Ascending aorta (tissue), 2 donors: Measurements from ENCODE around the gene CCNL2. TPM values are rescaled to one million over a fixed set of nuclear protein-coding genes. Genes with fewer than 3 reads are reported as not detected.

Experiments
- DNase-seq, 2 donors: peaks; one replicate each; pipeline ENCODE4 v3.0.0-alpha.2; 2019; ENCODE audit warnings: low spot score in 2 of 2
- H3K27ac ChIP-seq, 2 donors: fragments of 200-600 bp; sonication (generic); one replicate each; pipeline ENCODE4 v1.5.1; 2016 to 2017; ENCODE audit warnings: mild to moderate bottlenecking in 1 of 2
- H3K27me3 ChIP-seq: fragments of 200-600 bp; sonication (generic); one replicate; pipeline ENCODE4 v1.5.1; 2017
- H3K36me3 ChIP-seq, 2 donors: fragments of 200-600 bp; sonication (generic); one replicate each; pipeline ENCODE4 v1.5.1; 2016
- H3K4me1 ChIP-seq, 2 donors: fragments of 200-600 bp; sonication (generic); one replicate each; pipeline ENCODE4 v1.5.1; 2016 to 2017; ENCODE audit warnings: mild to moderate bottlenecking in 1 of 2
- H3K4me3 ChIP-seq, 2 donors: fragments of 200-600 bp; sonication (generic); one replicate each; pipeline ENCODE4 v1.5.1; 2016 to 2017; ENCODE audit warnings: mild to moderate bottlenecking in 1 of 2
- H3K9me3 ChIP-seq, 2 donors: fragments of 200-600 bp; sonication (generic); one replicate each; pipeline ENCODE4 v1.5.1; 2016
- CTCF ChIP-seq, 3 experiments: fragments of 200-600 bp in 2 of 3; fragments of 450-650 bp in 1 of 3; sonication (generic) in 2 of 3; IDR thresholded peaks; one replicate each; pipeline ENCODE4 v1.5.1; 2016 to 2019; ENCODE audit warnings: antibody characterized with exemption in 3 of 3, mild to moderate bottlenecking in 1 of 3, moderate library complexity in 1 of 3
- intact Hi-C: fragments of 100-400 bp; cut with DNase I; formaldehyde crosslinking; loops from one replicate; pipeline ENCODE4 v1.15.1; 2023
- total RNA-seq: library from RNA; depleted of rRNA; stranded (reverse); fragments of >200 nt; gene quantifications from one replicate; pipeline ENCODE4 v1.1.0, GENCODE V29; 2016

The CCNL2 gene
- total RNA-seq, 1 donor from 2014 or later: 150 TPM

DNA sequence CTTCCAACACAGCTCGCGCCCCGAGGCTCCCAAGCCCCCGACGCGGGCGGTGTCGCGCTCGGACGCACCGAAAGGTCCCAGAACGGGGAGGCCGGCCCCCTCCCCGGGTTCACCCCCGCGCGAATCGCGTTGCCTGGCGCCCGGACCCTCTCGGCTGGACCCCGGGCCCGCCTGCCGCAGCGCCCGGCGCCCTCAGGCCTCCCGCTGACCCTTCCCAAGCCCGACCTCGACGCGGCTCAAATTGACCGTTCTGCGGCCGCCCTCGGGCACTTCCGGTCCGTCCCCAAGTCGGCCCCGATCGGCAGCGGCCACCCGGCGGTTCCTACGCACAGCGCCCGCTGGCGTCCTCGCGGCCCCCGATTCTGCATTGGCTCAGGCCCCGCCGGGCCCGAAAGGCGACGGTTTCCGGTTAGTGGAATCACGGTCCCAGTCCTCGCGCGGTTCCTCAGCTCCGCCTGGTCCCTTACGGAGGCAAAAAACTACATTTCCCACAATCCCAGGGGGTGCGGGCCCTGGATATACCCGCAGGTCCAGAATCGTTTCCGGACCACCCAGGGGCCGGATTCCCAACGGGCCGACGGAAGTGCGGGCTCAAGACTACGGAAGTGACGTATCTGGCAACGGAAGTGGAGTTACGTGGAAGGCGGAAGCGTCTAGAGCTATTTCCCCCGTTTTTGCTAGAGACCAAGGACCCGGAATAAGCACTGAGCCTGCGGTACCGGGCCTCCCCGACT lies 24.0 kb downstream of the CCNL2 start, which contains the start of gene AURKAIP1:
Gene AURKAIP1, minus strand, starts transcription at position 279 of the 734 bp plus-strand sequence. CDS start 451 bp downstream, outside the sequence.
- H3K27ac ChIP-seq: peak within 1 kb of the TSS; percentile 97 to 98
- intact Hi-C loops: loop anchor here (1.0 to 2.0 kb wide), 7 partner anchors 16 to 143 kb away; partner anchors contain the start of genes B3GALT6, CCNL2, DVL1 and MRPL20
- H3K36me3 ChIP-seq: peaks cover 7 to 9% of the 10 kb centered on the region in 2 donors
- no peaks in the 10 kb centered on the region for H3K27me3 ChIP-seq
- H3K4me1 ChIP-seq: peaks cover 23 to 26% of the 10 kb centered on the region in 2 donors
- DNase-seq: peak; percentile 96 to 99
- H3K4me3 ChIP-seq: peak within 1 kb of the TSS; percentile 93 to 100
- peak in 2 of 3 experiments; percentile 10 to 32 for TF ChIP-seq CTCF (IDR thresholded peaks at IDR 0.05)
- no peaks in the 10 kb centered on the region for H3K9me3 ChIP-seq

DNA sequence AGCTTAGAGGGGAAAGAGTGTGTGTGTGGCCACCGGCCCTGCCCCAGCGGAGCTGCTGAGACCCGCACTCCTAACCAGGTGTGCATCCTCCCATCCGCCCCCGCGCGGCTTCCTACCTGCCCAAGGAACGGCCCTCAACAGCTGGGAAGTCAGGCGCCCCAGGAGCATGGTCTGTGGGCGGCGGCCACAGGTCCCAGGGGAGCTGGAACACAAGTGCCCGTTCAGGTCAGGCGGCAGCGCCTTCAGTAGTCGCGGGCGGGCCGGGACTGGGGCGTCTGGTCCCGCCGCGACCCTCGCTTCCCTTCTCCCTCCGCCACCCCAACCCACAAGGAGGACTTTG lies 24.6 kb downstream of the CCNL2 start:
- intact Hi-C loops: loop anchor here (2.0 kb wide), 2 partner anchors 16 to 66 kb away; partner anchors contain the start of genes MXRA8 and PUSL1
- Histone ChIP-seq H3K9me3 (no peaks in the 10 kb centered on the region), H3K27me3 (no peaks in the 10 kb centered on the region), H3K27ac (peak overlapping the region; percentile 97 to 98), H3K4me1 (peaks cover 23 to 26% of the 10 kb centered on the region in 2 donors), H3K36me3 (peaks cover 7 to 9% of the 10 kb centered on the region in 2 donors), H3K4me3 (peak overlapping the region; percentile 93 to 100)
- DNase-seq: peak in 1 of 2 donors; percentile 72
- no peak for TF ChIP-seq CTCF (IDR thresholded peaks at IDR 0.05)

GRCh38 chr1:1373815-1374588 lies 25.1 kb downstream of the CCNL2 start:
- peak in 1 of 2 donors; percentile 64 for DNase-seq
- TF ChIP-seq CTCF (IDR thresholded peaks at IDR 0.05): no peak
- H3K27me3 ChIP-seq: no peaks in the 10 kb centered on the region
- peaks cover 23 to 26% of the 10 kb centered on the region in 2 donors for H3K4me1 ChIP-seq
- H3K27ac ChIP-seq: peak overlapping the region; percentile 97 to 98
- peaks cover 7 to 9% of the 10 kb centered on the region in 2 donors for H3K36me3 ChIP-seq
- no peaks in the 10 kb centered on the region for H3K9me3 ChIP-seq
- intact Hi-C loops: loop anchor here (2.0 kb wide), 2 partner anchors 15 to 65 kb away; partner anchors contain the start of genes MXRA8 and PUSL1
- peak overlapping the region; percentile 93 to 100 for H3K4me3 ChIP-seq

- Histone ChIP-seq H3K27ac (no peak overlapping the region), H3K9me3 (no peaks in the 10 kb centered on the region), H3K27me3 (no peaks in the 10 kb centered on the region), H3K4me3 (peak overlapping the region in 1 of 2 donors; percentile 100), H3K36me3 (peaks cover 7 to 9% of the 10 kb centered on the region in 2 donors), H3K4me1 (peaks cover 23 to 26% of the 10 kb centered on the region in 2 donors)
- TF ChIP-seq CTCF (IDR thresholded peaks at IDR 0.05): no peak
- no peak for DNase-seq
- intact Hi-C loops: no loop called here
Measured at GRCh38 chr1:1373051-1373814, 25.9 kb downstream of the CCNL2 start.
